ENCODE measurements around the gene HS6ST3. TPM values are rescaled to one million over a fixed set of nuclear protein-coding genes. Genes with fewer than 3 reads are reported as not detected.

The HS6ST3 gene
- total RNA-seq, 2 experiments from 2014 or later, result not detected

GRCh38 chr13:96285729-96286128 lies 195.8 kb downstream of the HS6ST3 start:
- DNase-seq (no peak), ATAC-seq (no peak)
- Mint-ChIP-seq H3K27me3 (no peaks in the 10 kb centered on the region), H3K4me1 (ENCODE audit: low read depth) (no peaks in the 10 kb centered on the region), H3K4me3 (no peak overlapping the region), H3K36me3 (ENCODE audit: low read depth) (no peaks in the 10 kb centered on the region), H3K9me3 (peaks cover 1% of the 10 kb centered on the region), H3K27ac (no peak overlapping the region)
- POLR2A ChIA-PET, result no interaction called here
- TF ChIP-seq, protein P1, sequence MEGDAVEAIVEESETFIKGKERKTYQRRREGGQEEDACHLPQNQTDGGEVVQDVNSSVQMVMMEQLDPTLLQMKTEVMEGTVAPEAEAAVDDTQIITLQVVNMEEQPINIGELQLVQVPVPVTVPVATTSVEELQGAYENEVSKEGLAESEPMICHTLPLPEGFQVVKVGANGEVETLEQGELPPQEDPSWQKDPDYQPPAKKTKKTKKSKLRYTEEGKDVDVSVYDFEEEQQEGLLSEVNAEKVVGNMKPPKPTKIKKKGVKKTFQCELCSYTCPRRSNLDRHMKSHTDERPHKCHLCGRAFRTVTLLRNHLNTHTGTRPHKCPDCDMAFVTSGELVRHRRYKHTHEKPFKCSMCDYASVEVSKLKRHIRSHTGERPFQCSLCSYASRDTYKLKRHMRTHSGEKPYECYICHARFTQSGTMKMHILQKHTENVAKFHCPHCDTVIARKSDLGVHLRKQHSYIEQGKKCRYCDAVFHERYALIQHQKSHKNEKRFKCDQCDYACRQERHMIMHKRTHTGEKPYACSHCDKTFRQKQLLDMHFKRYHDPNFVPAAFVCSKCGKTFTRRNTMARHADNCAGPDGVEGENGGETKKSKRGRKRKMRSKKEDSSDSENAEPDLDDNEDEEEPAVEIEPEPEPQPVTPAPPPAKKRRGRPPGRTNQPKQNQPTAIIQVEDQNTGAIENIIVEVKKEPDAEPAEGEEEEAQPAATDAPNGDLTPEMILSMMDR (IDR thresholded peaks at IDR 0.05), result no peak
- CTCF ChIA-PET, result no interaction called here
- intact Hi-C loops (cut with micrococcal nuclease), result no loop called here

DNA sequence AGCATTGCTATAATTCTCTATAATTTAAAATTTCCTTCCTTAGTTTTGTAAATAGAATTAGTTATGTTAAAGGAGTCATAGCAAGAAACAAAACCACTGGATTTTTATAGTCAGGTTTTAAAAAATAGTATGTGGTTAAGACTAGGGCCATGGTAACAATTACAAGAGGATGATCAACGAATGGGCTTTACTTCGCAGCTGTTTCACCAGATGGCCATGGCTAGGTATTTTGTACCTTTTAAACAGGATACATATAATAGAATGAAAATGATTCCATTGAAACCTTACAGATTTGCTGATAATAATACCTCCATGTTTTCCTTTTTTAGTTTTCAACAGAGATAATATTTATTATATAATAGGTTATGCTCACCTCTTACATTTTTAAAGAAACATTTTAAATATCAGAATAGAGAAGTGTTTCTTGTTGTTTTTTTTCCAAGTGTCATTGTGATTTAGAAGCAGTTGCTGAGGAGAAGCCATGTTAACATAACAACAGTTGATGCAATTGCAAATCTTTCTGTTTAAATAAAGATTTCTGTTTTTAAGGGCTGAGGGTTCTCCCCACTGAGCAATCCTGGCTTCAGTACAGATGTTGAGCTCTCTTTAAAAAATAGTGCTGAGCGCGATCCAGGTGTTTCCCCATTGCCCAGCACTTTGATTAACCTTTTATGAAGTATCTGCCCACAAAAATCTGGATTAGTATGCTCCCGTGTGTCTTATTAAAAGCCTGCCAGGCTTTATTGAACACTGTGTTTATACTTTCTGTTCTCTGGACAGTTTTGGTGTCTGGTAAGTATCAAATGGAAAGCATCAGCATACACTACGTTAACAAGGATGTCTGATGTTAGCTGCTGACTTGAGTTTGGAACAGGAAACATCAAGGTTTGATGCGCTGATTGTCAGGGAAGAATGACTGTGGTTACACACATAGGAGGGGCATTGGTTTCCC lies 205.3 kb downstream of the HS6ST3 start:
- H3K36me3 Mint-ChIP-seq (ENCODE audit: low read depth), result no peaks in the 10 kb centered on the region
- no peak for ATAC-seq
- CTCF ChIA-PET, result no interaction called here
- no peak overlapping the region for H3K4me3 Mint-ChIP-seq
- intact Hi-C loops (cut with micrococcal nuclease), result no loop called here
- H3K9me3 Mint-ChIP-seq, result peaks cover 5% of the 10 kb centered on the region
- DNase-seq, result no peak
- H3K4me1 Mint-ChIP-seq (ENCODE audit: low read depth), result no peaks in the 10 kb centered on the region
- no peak overlapping the region for H3K27ac Mint-ChIP-seq
- POLR2A ChIA-PET, result no interaction called here
- no peaks in the 10 kb centered on the region for H3K27me3 Mint-ChIP-seq
- TF ChIP-seq, protein P1 (IDR thresholded peaks at IDR 0.05), result no peak

DNA sequence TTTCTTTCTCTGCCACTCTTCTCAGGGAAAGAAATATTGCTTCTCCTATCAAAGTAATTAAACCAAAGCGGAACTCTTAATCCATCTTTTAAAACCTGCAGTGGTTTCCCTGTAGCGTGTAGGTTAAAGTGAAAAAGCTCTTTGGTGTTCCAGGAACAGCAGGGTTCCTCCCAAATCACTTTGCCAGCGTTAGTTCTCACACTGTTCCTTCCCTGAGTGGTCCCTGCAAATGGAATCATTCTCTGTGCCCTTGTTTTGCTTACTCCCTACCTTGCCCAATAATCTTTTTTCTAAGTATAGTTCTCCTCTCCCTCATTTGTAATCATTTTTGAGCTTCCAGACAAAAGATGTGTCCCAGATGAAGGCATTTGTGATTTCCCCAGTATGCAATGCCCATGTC lies 207.5 kb downstream of the HS6ST3 start:
- no peaks in the 10 kb centered on the region for H3K27me3 Mint-ChIP-seq
- TF ChIP-seq, protein P1 (IDR thresholded peaks at IDR 0.05), result no peak
- DNase-seq, result no peak
- no peak for ATAC-seq
- CTCF ChIA-PET, result no interaction called here
- POLR2A ChIA-PET, result no interaction called here
- peaks cover 5% of the 10 kb centered on the region for H3K9me3 Mint-ChIP-seq
- no peaks in the 10 kb centered on the region for H3K36me3 Mint-ChIP-seq (ENCODE audit: low read depth)
- H3K4me1 Mint-ChIP-seq (ENCODE audit: low read depth), result no peaks in the 10 kb centered on the region
- intact Hi-C loops (cut with micrococcal nuclease), result no loop called here
- no peak overlapping the region for H3K4me3 Mint-ChIP-seq
- H3K27ac Mint-ChIP-seq, result no peak overlapping the region

DNA sequence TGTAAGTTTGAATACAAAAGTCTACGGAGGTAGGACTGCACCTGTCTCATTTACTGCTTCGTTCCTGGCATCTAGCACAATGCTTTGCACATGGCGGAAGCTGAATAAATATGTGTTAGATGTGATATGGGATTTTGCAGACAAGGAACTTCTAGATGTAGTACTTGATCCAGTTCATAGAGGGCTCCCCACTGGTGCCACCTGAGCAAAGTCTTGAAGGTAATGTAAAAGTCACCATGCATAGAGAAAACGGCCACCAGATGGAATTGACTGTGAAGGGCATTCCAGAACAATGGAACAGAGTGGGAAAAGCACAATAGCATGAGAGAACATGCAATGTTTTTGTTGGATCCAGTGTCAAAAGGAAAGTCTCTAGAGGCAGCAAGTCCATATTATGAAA lies 209.3 kb downstream of the HS6ST3 start:
- TF ChIP-seq, protein P1 (IDR thresholded peaks at IDR 0.05), result no peak
- intact Hi-C loops (cut with micrococcal nuclease), result no loop called here
- Mint-ChIP-seq H3K27me3 (no peaks in the 10 kb centered on the region), H3K27ac (no peak overlapping the region), H3K36me3 (ENCODE audit: low read depth) (no peaks in the 10 kb centered on the region), H3K9me3 (peaks cover 5% of the 10 kb centered on the region), H3K4me3 (no peak overlapping the region), H3K4me1 (ENCODE audit: low read depth) (no peaks in the 10 kb centered on the region)
- DNase-seq (no peak), ATAC-seq (no peak)
- CTCF ChIA-PET, result no interaction called here
- POLR2A ChIA-PET, result no interaction called here

DNA sequence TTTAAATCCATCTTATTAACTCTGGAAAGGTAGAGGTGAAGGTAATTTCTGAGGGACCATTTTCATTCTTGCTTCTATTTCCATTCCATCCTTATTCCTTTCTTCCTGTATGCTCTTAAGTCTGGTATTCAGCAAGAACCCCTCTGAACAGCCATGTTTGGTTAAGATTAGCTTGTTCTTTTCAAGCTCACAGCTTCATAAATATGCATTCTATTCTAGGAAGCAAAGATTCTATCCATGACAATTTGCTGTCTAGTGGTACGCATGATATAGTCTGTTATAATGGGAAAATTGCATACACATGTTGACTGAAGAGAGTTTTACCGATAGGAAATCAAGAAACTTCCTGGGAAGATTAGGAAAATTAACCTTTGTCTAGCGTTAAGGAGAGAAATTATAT lies 218.7 kb downstream of the HS6ST3 start:
- Mint-ChIP-seq H3K4me3 (no peak overlapping the region), H3K27me3 (no peaks in the 10 kb centered on the region), H3K9me3 (no peaks in the 10 kb centered on the region), H3K4me1 (ENCODE audit: low read depth) (no peaks in the 10 kb centered on the region), H3K27ac (no peak overlapping the region), H3K36me3 (ENCODE audit: low read depth) (no peaks in the 10 kb centered on the region)
- intact Hi-C loops (cut with micrococcal nuclease), result no loop called here
- CTCF ChIA-PET, result no interaction called here
- ATAC-seq, result no peak
- POLR2A ChIA-PET, result no interaction called here
- no peak for DNase-seq
- TF ChIP-seq, protein P1 (IDR thresholded peaks at IDR 0.05), result no peak
